Activated CD8-positive, alpha-beta T cell treated with anti-CD3 and anti-CD28 coated beads for 36 hours (primary cell): ENCODE results near the gene B9D2. TPM values are rescaled to one million over a fixed set of nuclear protein-coding genes. Genes with fewer than 3 reads are reported as not detected.

ENCODE experiments used
- ATAC-seq: fragments of 200-7000 bp; cut with Tn5 transposase; one replicate; pipeline ENCODE4 v1.10.0; 2021; ENCODE audit warnings: mild to moderate bottlenecking, moderate library complexity
- CTCF ChIA-PET: fragments of 350-600 bp; sonication (Branson Sonifier 250); formaldehyde crosslinking; loops from one replicate; lab custom pipeline; 2021; ENCODE audit warnings: antibody characterized with exemption; lab: Charles Lee
- POLR2A ChIA-PET: fragments of 350-600 bp; sonication (Branson Sonifier 250); formaldehyde crosslinking; loops from one replicate; lab custom pipeline; 2021; ENCODE audit warnings: antibody characterized with exemption; lab: Charles Lee
- DNase-seq: peaks from one replicate; pipeline ENCODE4 v3.0.0-alpha.2; 2020
- H3K27ac Mint-ChIP-seq: one replicate; pipeline ENCODE4 v1.8.0; 2021; ENCODE audit warnings: mild to moderate bottlenecking, mixed read lengths
- H3K27me3 Mint-ChIP-seq: one replicate; pipeline ENCODE4 v1.8.0; 2021; ENCODE audit warnings: mixed read lengths
- H3K36me3 Mint-ChIP-seq: one replicate; pipeline ENCODE4 v1.8.0; 2021; ENCODE audit warnings: low read depth, mixed read lengths
- H3K4me1 Mint-ChIP-seq: one replicate; pipeline ENCODE4 v1.8.0; 2021; ENCODE audit warnings: low read depth, mixed read lengths
- H3K4me3 Mint-ChIP-seq: one replicate; pipeline ENCODE4 v1.8.0; 2021; ENCODE audit warnings: mild to moderate bottlenecking, moderate library complexity, mixed read lengths
- H3K9me3 Mint-ChIP-seq: one replicate; pipeline ENCODE4 v1.8.0; 2021; ENCODE audit warnings: mixed read lengths
- intact Hi-C: fragments of 100-400 bp; cut with micrococcal nuclease; formaldehyde crosslinking; loops from one replicate; pipeline ENCODE4 v1.10.0; 2022
- total RNA-seq, 2 experiments: library from RNA; stranded (reverse); gene quantifications; one replicate each; pipeline ENCODE4 v1.2.3, GENCODE V29; 2021
- TF ChIP-seq, protein P1 (sequence below): fragments of 200-600 bp; IDR thresholded peaks from one replicate; pipeline ENCODE4 v1.8.0; 2022; ENCODE audit warnings: antibody characterized with exemption, mild to moderate bottlenecking

The B9D2 gene
- total RNA-seq, 2 experiments from 2014 or later: 3.1 to 5.1 TPM

DNA sequence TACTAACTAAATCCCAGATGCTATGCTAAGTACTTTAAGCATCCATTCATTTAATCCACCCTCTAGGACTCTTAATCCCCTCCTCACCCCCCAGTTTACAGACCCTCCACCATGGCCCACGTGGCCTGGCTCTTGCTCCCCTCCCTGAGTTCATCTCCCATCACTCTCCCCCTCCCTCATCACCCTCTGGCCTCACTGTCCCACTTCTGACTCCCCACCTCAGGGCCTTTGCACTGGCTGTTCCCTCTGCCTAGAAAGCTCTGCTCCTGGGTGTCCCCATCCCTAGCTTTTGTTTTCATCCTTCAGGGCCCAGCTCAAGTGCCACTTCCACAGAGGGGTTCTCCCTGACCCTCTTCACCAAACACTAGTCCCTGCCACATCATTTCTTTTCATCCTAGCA is 4.2 kb downstream of the B9D2 start:
- no peak overlapping the region for H3K4me3 Mint-ChIP-seq
- POLR2A ChIA-PET: no interaction called here
- no peaks in the 10 kb centered on the region for H3K27me3 Mint-ChIP-seq
- peak overlapping the region; percentile 40 for H3K27ac Mint-ChIP-seq
- peaks cover 57% of the 10 kb centered on the region for H3K4me1 Mint-ChIP-seq
- DNase-seq (no peak), ATAC-seq (no peak)
- TF ChIP-seq, protein P1, sequence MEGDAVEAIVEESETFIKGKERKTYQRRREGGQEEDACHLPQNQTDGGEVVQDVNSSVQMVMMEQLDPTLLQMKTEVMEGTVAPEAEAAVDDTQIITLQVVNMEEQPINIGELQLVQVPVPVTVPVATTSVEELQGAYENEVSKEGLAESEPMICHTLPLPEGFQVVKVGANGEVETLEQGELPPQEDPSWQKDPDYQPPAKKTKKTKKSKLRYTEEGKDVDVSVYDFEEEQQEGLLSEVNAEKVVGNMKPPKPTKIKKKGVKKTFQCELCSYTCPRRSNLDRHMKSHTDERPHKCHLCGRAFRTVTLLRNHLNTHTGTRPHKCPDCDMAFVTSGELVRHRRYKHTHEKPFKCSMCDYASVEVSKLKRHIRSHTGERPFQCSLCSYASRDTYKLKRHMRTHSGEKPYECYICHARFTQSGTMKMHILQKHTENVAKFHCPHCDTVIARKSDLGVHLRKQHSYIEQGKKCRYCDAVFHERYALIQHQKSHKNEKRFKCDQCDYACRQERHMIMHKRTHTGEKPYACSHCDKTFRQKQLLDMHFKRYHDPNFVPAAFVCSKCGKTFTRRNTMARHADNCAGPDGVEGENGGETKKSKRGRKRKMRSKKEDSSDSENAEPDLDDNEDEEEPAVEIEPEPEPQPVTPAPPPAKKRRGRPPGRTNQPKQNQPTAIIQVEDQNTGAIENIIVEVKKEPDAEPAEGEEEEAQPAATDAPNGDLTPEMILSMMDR: no peak
- H3K9me3 Mint-ChIP-seq: no peaks in the 10 kb centered on the region
- intact Hi-C loops: loop anchor here (5.0 to 10.0 kb wide), 2 partner anchors 38 to 95 kb away; partner anchors contain the start of genes BCKDHA, EXOSC5 and HNRNPUL1
- peaks cover 30% of the 10 kb centered on the region for H3K36me3 Mint-ChIP-seq
- CTCF ChIA-PET: no interaction called here

DNA sequence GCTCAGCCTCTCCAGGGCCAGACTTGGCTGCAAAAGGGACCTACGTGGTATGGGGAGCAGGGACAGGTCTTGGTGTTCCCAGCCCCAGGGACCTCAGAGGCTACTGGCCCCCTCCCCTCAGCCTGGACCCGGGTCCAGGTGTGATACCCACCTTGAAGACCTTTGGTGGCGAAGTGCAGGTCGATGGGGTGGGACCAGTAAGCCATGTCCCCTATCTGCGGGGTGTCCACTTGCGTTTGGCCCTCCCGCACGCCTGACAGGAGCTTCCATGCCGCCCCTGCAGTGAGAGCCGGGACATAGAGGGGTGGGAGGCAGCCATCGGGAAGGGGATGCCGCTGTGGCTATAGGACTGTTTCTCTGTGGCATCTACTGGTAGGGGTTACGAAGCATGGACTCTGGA is 6.2 kb downstream of the B9D2 start:
- Mint-ChIP-seq H3K36me3 (peaks cover 34% of the 10 kb centered on the region), H3K27me3 (no peaks in the 10 kb centered on the region), H3K4me3 (peak overlapping the region; percentile 87), H3K9me3 (no peaks in the 10 kb centered on the region), H3K27ac (peak overlapping the region; percentile 99), H3K4me1 (peaks cover 51% of the 10 kb centered on the region)
- ChIA-PET CTCF (interaction anchor here (0.8 to 0.9 kb wide), 2 partner anchors 49 to 81 kb away, joined by 3 read pairs; no protein-coding TSS in a partner anchor), POLR2A (no interaction called here)
- intact Hi-C loops: loop anchor here (5.0 to 10.0 kb wide), 2 partner anchors 40 to 93 kb away; partner anchors contain the start of genes BCKDHA, EXOSC5 and HNRNPUL1
- TF ChIP-seq, protein P1: no peak
- DNase-seq (no peak), ATAC-seq (no peak)

DNA sequence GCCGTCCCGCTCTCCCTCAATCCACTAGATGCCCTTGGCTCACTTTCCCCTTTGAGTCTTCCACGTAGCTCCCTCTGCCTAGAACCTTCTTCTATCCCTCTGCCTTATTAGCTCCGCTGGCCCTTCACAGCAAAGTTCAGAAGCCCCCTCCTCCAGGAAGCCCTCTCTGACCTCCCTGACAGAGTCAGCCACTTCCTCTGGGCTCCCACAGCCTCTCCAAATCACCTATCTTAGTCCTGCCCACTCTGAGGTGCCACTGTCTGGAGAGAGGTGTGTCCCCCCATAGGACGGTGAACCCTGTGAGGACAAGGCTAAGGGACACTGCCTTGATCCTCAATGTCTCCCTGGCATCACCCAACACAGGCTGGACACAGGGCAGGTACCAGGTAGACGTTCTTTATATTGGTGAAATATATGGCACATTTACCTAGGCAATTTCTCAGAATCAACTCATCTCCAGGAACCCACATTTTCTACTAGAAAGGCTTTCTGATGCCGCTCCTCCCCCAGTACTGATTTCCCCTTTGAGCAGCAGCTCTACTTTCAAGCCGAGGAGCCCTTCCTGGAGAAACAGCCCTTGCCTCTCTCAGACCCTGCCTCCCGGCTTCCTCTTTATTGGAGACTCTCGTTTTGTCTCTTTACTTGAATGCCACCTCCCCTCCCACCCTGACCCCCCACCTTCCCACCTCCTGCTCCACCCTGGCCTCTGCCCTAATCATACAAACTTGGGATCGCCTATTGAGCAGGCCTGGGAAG is 6.8 kb downstream of the B9D2 start:
- DNase-seq (peak; percentile 64), ATAC-seq (peak; percentile 12)
- TF ChIP-seq, protein P1: no peak
- Mint-ChIP-seq H3K27ac (peak overlapping the region; percentile 99), H3K27me3 (no peaks in the 10 kb centered on the region), H3K36me3 (peaks cover 38% of the 10 kb centered on the region), H3K4me3 (peak overlapping the region; percentile 87), H3K4me1 (peaks cover 46% of the 10 kb centered on the region), H3K9me3 (no peaks in the 10 kb centered on the region)
- intact Hi-C loops: loop anchor here (5.0 to 10.0 kb wide), 2 partner anchors 40 to 92 kb away; partner anchors contain the start of genes BCKDHA, EXOSC5 and HNRNPUL1
- POLR2A ChIA-PET: interaction anchor here (1.0 to 1.2 kb wide), 3 partner anchors 12 to 50 kb away, joined by 3 read pairs; partner anchors contain the start of gene CCDC97
- CTCF ChIA-PET: interaction anchor here (0.8 to 1.0 kb wide), 3 partner anchors 9 to 49 kb away, joined by 3 to 4 read pairs (median 3); no protein-coding TSS in a partner anchor

DNA sequence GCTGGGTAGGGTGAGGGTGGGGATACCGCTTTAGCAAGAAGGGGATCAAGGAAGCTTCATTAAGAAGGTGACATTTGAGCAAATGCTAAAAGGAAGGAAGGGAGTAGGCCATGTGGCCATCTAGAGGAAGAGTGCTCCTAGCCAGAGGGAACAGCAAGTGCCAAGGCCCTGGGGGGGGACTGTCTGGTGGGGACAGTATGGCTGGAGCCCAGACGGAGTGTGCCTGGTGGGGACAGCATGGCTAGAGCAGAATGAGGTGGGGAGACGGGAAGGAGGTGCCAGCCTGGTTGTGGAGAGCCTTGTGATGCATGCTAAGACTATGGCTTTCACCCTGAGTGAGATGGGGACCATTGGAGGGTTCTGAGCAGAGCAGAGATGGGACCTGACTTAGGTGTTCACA is 8.1 kb downstream of the B9D2 start:
- intact Hi-C loops: loop anchor here (5.0 to 10.0 kb wide), 2 partner anchors 41 to 91 kb away; partner anchors contain the start of genes BCKDHA, EXOSC5 and HNRNPUL1
- ATAC-seq: no peak
- no peaks in the 10 kb centered on the region for H3K27me3 Mint-ChIP-seq
- peak overlapping the region; percentile 99 for H3K27ac Mint-ChIP-seq
- H3K9me3 Mint-ChIP-seq: no peaks in the 10 kb centered on the region
- peak overlapping the region; percentile 87 for H3K4me3 Mint-ChIP-seq
- H3K4me1 Mint-ChIP-seq: peaks cover 49% of the 10 kb centered on the region
- CTCF ChIA-PET: interaction anchor here (0.6 to 1.8 kb wide), 5 partner anchors 8 to 48 kb away, joined by 3 to 11 read pairs (median 4); partner anchors contain the start of gene B9D2
- POLR2A ChIA-PET: interaction anchor here (1.2 to 2.5 kb wide), 4 partner anchors 8 to 92 kb away, joined by 3 to 20 read pairs (median 4); partner anchors contain the start of genes B9D2, CCDC97 and HNRNPUL1
- peaks cover 44% of the 10 kb centered on the region for H3K36me3 Mint-ChIP-seq
- peak; percentile 22 for DNase-seq
- TF ChIP-seq, protein P1: no peak
